Upper lobe of left lung (tissue), 6 donors: ENCODE results near the gene PFKM. TPM values are rescaled to one million over a fixed set of nuclear protein-coding genes. Genes with fewer than 3 reads are reported as not detected.

ENCODE experiments used
- ATAC-seq, 2 donors: fragments of 200-7000 bp; cut with Tn5 transposase; one replicate each; pipeline ENCODE4 v1.9.1; 2022; ENCODE audit warnings: mild to moderate bottlenecking in 2 of 2, moderate library complexity in 2 of 2; ENCODE audit not compliant: low FRiP score in 2 of 2
- DNase-seq, 2 donors: peaks; one replicate each; pipeline ENCODE4 v3.0.0-alpha.2; 2019 to 2020
- H3K27ac ChIP-seq, 4 donors: fragments of 200-600 bp; sonication (generic); one replicate each; pipeline ENCODE4 v1.5.1; 2016 to 2019
- H3K27me3 ChIP-seq, 4 donors: fragments of 200-600 bp; sonication (generic); one replicate each; pipeline ENCODE4 v1.5.1; 2017 to 2019
- H3K36me3 ChIP-seq, 4 donors: fragments of 200-600 bp; sonication (generic); one replicate each; pipeline ENCODE4 v1.5.1; 2016 to 2019
- H3K4me1 ChIP-seq, 4 donors: fragments of 200-600 bp; sonication (generic); one replicate each; pipeline ENCODE4 v1.5.1; 2018 to 2019
- H3K4me3 ChIP-seq, 4 donors: fragments of 200-600 bp; sonication (generic); one replicate each; pipeline ENCODE4 v1.5.1; 2017 to 2019; ENCODE audit warnings: mild to moderate bottlenecking in 2 of 4, moderate library complexity in 1 of 4
- H3K9me3 ChIP-seq, 4 donors: fragments of 200-600 bp; sonication (generic); one replicate each; pipeline ENCODE4 v1.5.1; 2018 to 2019
- CTCF ChIP-seq, 6 experiments: fragments of 450-650 bp in 4 of 6; fragments of 200-600 bp in 2 of 6; sonication (generic) in 2 of 6; IDR thresholded peaks; one replicate each; pipeline ENCODE4 v1.5.1; 2016 to 2019; ENCODE audit warnings: antibody characterized with exemption in 6 of 6
- EP300 ChIP-seq, 4 donors: sonication (generic); formaldehyde crosslinking; IDR thresholded peaks; one replicate each; pipeline ENCODE4 v1.5.1; 2017; ENCODE audit warnings: antibody characterized with exemption in 4 of 4, control low read depth in 2 of 4
- POLR2A ChIP-seq, 4 donors: fragments of 450-650 bp; IDR thresholded peaks; one replicate each; pipeline ENCODE4 v1.5.1; 2016 to 2017; ENCODE audit warnings: antibody characterized with exemption in 4 of 4, mild to moderate bottlenecking in 2 of 4
- POLR2AphosphoS5 ChIP-seq, 2 donors: sonication (generic); formaldehyde crosslinking; IDR thresholded peaks; one replicate each; pipeline ENCODE4 v1.5.1; 2017; ENCODE audit warnings: antibody characterized with exemption in 2 of 2
- WGBS, 2 donors: methylation state at CpG; one replicate each; pipeline ENCODE4 v1.1.5; 2017 to 2018; 5-methylcytosine and 5-hydroxymethylcytosine counted together
- total RNA-seq, 6 donors: library from RNA; depleted of rRNA in 4 of 6; stranded (reverse); fragments of >200 nt in 4 of 6; gene quantifications; one replicate each; pipeline versions ENCODE4 v1.1.0 to v1.2.1, GENCODE V29; 2016 to 2021
- donor health status: DM: no; HTN: no; CAD: no; lungs with moderate emphysema.
- donor health status: DM: no; HTN: yes; CAD: no; lungs with severe emphysema.

PFKM gene
- total RNA-seq, 6 donors from 2014 or later, result 21.4 to 52.4 (median 36.3) TPM

GRCh38 chr12:48080285-48080684, 38.9 kb upstream of the PFKM start:
- H3K36me3 ChIP-seq, result peaks cover 9 to 60% (median 16%) of the 10 kb centered on the region in 4 donors
- 93 to 98% methylated on average over 5 of the region's 5 CpGs for WGBS, 2 donors
- DNase-seq, result no peak
- no peaks in the 10 kb centered on the region for H3K9me3 ChIP-seq
- ATAC-seq, result no peak
- H3K4me3 ChIP-seq, result no peak overlapping the region
- TF ChIP-seq POLR2AphosphoS5 (IDR thresholded peaks at IDR 0.05), result no peak
- TF ChIP-seq POLR2A (IDR thresholded peaks at IDR 0.05), result no peak
- TF ChIP-seq CTCF (IDR thresholded peaks at IDR 0.05), result no peak
- TF ChIP-seq EP300 (IDR thresholded peaks at IDR 0.05), result no peak
- H3K27ac ChIP-seq, result no peak overlapping the region
- peaks cover 0 to 7% (median 0%) of the 10 kb centered on the region in 4 donors for H3K4me1 ChIP-seq
- no peaks in the 10 kb centered on the region for H3K27me3 ChIP-seq

- H3K27me3 ChIP-seq, result no peaks in the 10 kb centered on the region
- H3K27ac ChIP-seq, result no peak overlapping the region
- ATAC-seq (no peak), DNase-seq (no peak)
- peaks cover 9 to 66% (median 20%) of the 10 kb centered on the region in 4 donors for H3K36me3 ChIP-seq
- 95 to 96% methylated on average over 3 of the region's 3 CpGs for WGBS, 2 donors
- TF ChIP-seq POLR2AphosphoS5 (IDR thresholded peaks at IDR 0.05) (no peak), POLR2A (IDR thresholded peaks at IDR 0.05) (no peak), CTCF (IDR thresholded peaks at IDR 0.05) (no peak), EP300 (IDR thresholded peaks at IDR 0.05) (no peak)
- H3K4me3 ChIP-seq, result no peak overlapping the region
- H3K4me1 ChIP-seq, result peaks cover 0 to 7% (median 0%) of the 10 kb centered on the region in 4 donors
- no peaks in the 10 kb centered on the region for H3K9me3 ChIP-seq
Observed at GRCh38 chr12:48080821-48081220, 38.3 kb upstream of the PFKM start.

GRCh38 chr12:48084066-48084465, 35.1 kb upstream of the PFKM start:
- ATAC-seq (no peak), DNase-seq (no peak)
- no peaks in the 10 kb centered on the region for H3K9me3 ChIP-seq
- no peak overlapping the region for H3K4me3 ChIP-seq
- WGBS, 2 donors, result 66 to 82% methylated on average over 1 of the region's 1 CpG
- H3K27ac ChIP-seq, result no peak overlapping the region
- TF ChIP-seq CTCF (IDR thresholded peaks at IDR 0.05), result peak in 1 of 6 experiments; percentile 25
- no peak for TF ChIP-seq POLR2AphosphoS5 (IDR thresholded peaks at IDR 0.05)
- TF ChIP-seq POLR2A (IDR thresholded peaks at IDR 0.05), result no peak
- no peaks in the 10 kb centered on the region for H3K27me3 ChIP-seq
- H3K4me1 ChIP-seq, result peaks cover 0 to 2% (median 0%) of the 10 kb centered on the region in 4 donors
- H3K36me3 ChIP-seq, result peaks cover 17 to 88% (median 40%) of the 10 kb centered on the region in 4 donors

- H3K9me3 ChIP-seq, result no peaks in the 10 kb centered on the region
- 83 to 90% methylated on average over 12 of the region's 12 CpGs for WGBS, 2 donors
- H3K27me3 ChIP-seq, result no peaks in the 10 kb centered on the region
- no peak overlapping the region for H3K27ac ChIP-seq
- no peak overlapping the region for H3K4me3 ChIP-seq
- peaks cover 19 to 90% (median 41%) of the 10 kb centered on the region in 4 donors for H3K36me3 ChIP-seq
- no peaks in the 10 kb centered on the region for H3K4me1 ChIP-seq
- DNase-seq, result no peak
- ATAC-seq, result no peak
- TF ChIP-seq POLR2AphosphoS5 (IDR thresholded peaks at IDR 0.05), result no peak
- no peak for TF ChIP-seq POLR2A (IDR thresholded peaks at IDR 0.05)
- TF ChIP-seq CTCF (IDR thresholded peaks at IDR 0.05), result no peak
Observed at GRCh38 chr12:48084841-48085460, 34.2 kb upstream of the PFKM start.

GRCh38 chr12:48086327-48086726, 32.8 kb upstream of the PFKM start:
- H3K27ac ChIP-seq, result no peak overlapping the region
- 82 to 87% methylated on average over 3 of the region's 3 CpGs for WGBS, 2 donors

More at GRCh38 chr12:48086327-48086726, 32.8 kb upstream of the PFKM start:
- H3K27me3 ChIP-seq, result no peaks in the 10 kb centered on the region
- no peaks in the 10 kb centered on the region for H3K9me3 ChIP-seq
- TF ChIP-seq POLR2AphosphoS5 (IDR thresholded peaks at IDR 0.05), result no peak
- no peak for TF ChIP-seq POLR2A (IDR thresholded peaks at IDR 0.05)
- TF ChIP-seq EP300 (IDR thresholded peaks at IDR 0.05), result no peak
- no peak for TF ChIP-seq CTCF (IDR thresholded peaks at IDR 0.05)
- no peak overlapping the region for H3K4me3 ChIP-seq
- DNase-seq (no peak), ATAC-seq (no peak)
- no peaks in the 10 kb centered on the region for H3K4me1 ChIP-seq
- H3K36me3 ChIP-seq, result peaks cover 19 to 91% (median 42%) of the 10 kb centered on the region in 4 donors
